ENCODE results near the gene EMCN.
"Not testable (repeated sequence)": the region's sequence is repeated elsewhere in the genome, so short reads cannot be mapped to it uniquely, and the experiment has no call there.

EMCN gene, protein sequence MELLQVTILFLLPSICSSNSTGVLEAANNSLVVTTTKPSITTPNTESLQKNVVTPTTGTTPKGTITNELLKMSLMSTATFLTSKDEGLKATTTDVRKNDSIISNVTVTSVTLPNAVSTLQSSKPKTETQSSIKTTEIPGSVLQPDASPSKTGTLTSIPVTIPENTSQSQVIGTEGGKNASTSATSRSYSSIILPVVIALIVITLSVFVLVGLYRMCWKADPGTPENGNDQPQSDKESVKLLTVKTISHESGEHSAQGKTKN

DNA sequence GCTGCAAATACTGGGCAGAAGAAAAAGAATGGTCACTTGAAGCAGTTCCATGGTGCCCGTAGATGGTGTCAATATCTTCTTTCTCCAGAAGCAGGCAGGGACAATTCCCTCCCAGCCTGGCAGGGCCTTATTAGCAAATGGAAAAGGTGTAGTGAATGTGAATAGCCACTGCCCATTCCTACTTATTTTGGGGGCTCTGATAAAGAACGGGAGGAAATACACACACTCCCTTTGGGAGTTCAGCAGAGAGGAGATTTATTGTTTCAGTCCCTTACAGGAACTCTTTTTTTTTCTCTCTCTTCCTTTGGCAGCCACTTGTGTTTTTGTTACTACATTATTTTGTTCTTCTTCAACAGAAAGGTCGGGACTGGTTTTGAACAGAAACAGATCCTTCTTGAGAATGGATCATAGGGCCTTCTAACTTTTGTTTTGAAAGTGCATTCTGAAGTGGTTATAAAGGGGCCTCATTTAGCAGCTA, at the start of gene EMCN:
Gene EMCN (minus strand): TSS at position 159 of the 478 bp plus-strand sequence. CDS start 108 bp downstream, at position 51.
- DNase-seq (ENCODE audit: low read depth in 2 of 2) = no peak

- DNase-seq (ENCODE audit: low read depth in 2 of 2) = no peak
These were observed 48.6 kb upstream of the EMCN start for GRCh38 chr4:100566396-100566795.

GRCh38 chr4:100557306-100557705, 39.5 kb upstream of the EMCN start:
- no peak for DNase-seq (ENCODE audit: low read depth in 2 of 2)

DNA sequence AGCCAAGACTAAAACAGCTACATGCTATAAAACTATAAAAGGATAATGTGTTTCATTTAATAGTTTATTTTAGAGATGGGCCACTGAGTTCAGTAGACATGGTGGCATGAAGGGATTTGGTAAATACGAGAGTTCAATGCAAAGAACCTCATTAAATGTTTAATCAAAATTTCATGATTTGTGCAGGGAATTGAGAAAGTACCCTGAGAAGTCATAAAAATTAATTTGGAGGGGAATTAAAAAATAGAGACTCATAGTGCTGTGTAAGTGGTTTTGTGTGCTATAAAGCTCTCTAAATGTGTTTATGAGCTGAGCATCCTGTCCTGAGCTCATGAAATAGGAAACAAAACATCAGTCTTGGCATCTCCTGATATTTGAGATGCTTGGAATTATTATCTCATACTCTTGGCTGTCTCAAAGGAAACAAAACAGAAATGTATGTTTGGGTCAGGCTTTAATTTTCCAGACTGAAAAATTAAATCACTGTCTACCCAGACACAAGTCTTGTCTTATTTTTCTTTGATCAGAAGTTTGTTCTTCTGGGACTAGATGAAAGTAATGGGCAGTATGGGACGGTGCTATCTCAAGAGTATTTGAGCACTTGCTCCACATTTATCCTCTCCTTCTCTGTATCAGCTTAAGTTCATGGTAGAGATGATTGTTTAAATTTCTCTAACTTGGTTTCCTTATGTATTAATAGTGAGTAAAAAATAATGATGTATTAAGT, 38.0 kb upstream of the EMCN start:
- no peak for DNase-seq (ENCODE audit: low read depth in 2 of 2)

DNA sequence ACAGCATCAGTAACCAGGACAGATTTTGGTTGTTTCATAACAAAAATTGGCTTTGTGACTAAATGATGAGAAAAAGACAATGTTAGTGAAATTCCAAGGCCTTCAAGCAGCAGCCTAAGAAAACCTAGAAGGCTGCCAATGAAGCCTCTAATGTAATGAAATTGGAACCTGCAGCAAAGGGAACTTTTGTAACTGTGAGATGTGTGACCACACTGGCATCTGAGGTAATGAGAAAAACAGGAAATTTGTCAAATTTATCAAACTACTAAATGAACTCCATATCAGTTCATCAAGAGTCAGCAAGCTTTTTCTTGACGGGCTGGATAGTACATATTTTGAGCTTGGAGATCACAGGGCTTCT, 30.4 kb upstream of the EMCN start:
- DNase-seq (ENCODE audit: low read depth in 2 of 2) = no peak

DNA sequence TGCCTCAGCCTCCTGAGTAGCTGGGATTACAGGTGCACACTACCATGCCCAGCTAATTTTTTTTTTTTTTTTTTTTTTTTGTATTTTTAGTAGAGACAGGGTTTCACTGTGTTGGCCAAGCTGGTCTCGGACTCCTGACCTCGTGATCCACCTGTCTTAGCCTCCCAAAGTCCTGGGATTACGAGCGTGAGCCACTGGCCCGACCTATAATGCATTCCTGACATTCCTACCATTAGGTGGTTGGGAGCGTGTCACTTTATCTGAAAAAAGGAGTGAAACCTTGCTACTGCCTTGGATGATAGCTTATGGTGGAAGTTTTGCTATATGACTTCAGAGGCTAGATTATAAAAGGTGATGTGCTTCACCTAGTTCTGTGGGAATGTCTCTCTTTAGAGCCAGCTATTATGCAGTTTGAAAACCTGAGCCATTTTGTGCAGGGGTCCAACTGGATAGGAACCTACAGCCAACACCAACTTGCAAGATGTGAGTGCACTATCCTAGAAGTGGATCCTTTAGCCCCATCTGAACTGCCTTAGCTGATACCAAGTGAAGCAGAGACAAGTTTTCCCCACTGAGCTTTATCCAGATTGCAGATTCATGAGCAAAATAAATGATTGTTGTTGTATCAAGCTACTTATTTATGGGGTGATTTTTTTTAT, 29.8 kb upstream of the EMCN start:
- DNase-seq (ENCODE audit: low read depth in 2 of 2) = no peak

DNA sequence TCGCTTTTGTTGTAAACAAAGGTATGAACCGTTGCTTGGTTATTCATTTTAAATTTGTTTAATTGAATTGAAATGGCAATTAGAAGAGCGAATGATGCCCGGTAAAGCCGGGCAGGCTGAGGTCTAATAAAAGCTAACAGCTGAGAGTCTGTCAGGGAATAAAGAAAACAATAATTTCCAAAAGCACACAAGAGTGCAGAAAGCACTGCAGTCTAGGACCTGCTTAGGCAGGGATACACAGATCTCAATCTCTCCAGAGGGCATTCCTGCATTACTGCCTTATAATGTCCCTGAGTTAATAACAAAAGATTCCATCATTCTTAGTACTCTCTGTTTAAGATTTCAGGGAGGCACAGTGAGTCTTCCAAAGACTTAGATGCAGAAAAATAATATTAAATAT, 27.6 kb upstream of the EMCN start:
- no peak for DNase-seq (ENCODE audit: low read depth in 2 of 2)

DNA sequence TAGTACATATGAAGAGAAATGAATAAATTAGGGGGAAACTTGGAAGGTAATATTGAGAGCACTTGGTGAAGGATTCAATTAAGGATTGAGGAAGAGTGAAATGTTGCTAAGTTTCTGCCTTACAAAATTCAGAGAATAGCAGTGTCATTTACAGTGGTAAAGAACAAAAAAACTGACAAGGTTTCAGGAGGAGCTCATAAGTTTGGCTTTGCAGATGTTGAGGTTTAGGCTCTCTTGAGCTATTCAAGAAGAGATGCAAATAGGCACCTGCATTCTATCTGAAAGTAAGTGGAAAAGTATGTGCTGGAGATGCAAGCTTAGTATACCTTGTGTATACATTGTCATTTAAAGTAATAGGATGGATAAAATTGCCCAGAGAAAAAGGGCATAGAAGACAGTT, 22.3 kb upstream of the EMCN start:
- DNase-seq (ENCODE audit: low read depth in 2 of 2) = no peak

DNA sequence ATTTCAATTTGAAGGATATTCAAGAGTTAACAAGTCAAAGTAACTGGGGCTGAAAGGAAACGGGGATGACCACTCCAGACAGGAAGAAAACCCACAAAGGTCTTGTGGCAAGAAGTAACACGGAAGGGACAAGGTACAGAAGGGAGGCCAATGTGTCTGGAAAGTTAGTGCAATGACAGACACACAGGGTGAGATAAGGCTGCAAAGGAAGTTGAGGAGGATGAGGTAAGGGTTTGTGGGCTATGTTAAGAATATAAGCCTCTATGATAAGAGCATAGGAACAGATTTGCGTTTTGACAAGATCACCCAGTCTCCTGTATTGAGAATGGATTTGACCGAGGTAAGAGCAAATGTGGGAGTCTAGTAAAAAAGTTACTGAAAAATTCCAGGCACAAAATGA, 21.9 kb upstream of the EMCN start:
- DNase-seq (ENCODE audit: low read depth in 2 of 2) = no peak

DNA sequence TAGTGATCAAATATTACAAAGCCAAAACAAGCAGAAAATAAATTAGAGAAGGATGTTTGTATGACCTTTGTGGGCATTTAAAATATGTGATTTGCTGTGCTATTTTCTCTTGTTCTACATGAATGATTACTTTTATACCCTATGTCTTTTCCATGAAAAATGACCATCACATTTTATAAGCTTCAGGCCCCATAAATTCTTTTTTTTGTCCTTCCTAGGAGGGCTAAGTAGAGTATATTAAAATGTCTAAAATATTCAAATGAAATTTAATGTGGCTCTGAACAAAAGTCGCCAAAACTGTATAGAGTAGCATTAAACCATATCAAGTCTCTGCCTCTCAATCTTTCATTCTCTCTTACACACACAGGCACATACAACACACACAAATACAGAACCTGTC, 15.9 kb upstream of the EMCN start:
- DNase-seq (ENCODE audit: low read depth in 2 of 2) = no peak

GRCh38 chr4:100530161-100530560, 12.3 kb upstream of the EMCN start:
- not testable (repeated sequence) for DNase-seq (ENCODE audit: low read depth in 2 of 2)

- no peak for DNase-seq (ENCODE audit: low read depth in 2 of 2)
These were observed 7.9 kb upstream of the EMCN start for GRCh38 chr4:100525686-100526085.

- DNase-seq (ENCODE audit: low read depth in 2 of 2) = no peak
These were observed 1.4 kb upstream of the EMCN start for GRCh38 chr4:100519205-100519604.

DNA sequence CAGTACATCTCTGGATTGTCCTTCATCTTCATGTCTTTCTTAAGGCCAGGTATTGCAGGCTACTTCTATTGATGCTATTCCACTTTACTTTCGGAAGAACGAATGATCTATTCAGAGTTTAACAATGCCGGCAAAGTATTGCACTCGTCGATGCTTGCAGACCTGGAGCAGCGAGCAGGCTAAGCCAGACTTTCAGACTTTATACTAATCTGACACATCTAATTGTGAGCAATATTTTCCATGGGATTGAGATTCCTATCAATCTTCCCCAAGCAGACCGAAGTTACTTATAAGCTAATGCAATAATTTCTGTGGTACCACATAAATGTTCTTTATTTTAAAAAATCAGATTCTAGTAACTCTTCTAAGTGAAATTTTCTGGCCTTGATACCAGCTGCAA, 1.6 kb downstream of the EMCN start:
- no peak for DNase-seq (ENCODE audit: low read depth in 2 of 2)

DNA sequence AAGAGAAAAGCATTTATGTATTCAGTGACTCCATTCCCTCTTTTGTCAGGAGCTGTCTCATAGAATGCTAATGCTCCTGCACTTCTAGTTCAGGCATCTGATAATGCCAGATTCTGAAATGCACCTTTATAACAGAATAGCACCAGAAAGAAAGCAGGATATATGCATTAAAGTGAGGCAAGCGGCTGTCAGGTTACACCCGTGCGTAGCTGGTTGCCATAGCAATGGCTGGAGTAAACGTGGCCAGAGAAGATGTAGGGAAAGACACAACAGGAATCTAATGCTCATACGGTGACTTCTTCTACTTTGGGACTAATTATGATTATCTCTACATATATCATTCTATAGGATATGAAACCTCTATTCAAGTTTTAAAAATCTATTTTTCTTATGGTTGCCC, 5.9 kb downstream of the EMCN start:
- DNase-seq (ENCODE audit: low read depth in 2 of 2) = no peak

GRCh38 chr4:100510551-100510950, 7.3 kb downstream of the EMCN start:
- DNase-seq (ENCODE audit: low read depth in 2 of 2) = no peak

DNA sequence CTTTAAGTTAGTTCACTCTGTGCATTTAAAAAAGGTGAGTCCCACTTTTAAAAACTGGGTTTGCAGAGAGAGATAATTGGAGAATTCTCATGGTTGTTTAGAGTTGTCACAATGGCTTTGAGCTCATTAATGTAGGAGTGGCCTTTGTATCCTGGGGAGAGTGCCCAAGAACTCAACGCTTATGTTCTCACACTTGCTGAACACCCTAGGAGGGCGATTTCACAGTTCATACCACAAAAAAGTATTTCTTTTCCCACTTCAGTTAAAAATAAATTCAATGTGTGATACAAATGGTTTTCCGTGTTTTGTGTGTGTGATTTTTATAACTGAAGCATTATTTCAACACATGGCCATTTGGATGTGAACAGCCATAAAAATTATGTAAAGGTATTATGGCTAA, 8.4 kb downstream of the EMCN start:
- no peak for DNase-seq (ENCODE audit: low read depth in 2 of 2)

DNA sequence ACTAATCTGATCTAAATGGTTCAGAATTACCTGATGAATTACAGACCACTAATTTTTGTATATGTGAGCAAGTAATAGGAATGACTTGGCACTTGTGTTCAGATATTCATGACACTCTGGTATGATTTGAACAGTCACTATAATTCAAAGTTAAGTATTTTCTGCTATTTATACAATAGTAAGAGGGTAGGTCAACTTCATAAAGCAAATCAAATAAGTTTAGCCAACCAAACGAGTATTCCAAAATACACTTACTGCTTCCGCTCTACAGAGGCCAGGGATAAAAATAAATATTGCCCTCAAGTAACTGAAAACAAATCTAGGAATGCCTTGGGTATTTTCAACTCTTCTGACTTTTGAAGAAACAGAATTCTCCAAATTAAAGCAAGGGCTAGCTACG, 9.1 kb downstream of the EMCN start:
- no peak for DNase-seq (ENCODE audit: low read depth in 2 of 2)

GRCh38 chr4:100504086-100504874, 13.5 kb downstream of the EMCN start:
- DNase-seq (ENCODE audit: low read depth in 2 of 2) = no peak

GRCh38 chr4:100497791-100498190, 20.0 kb downstream of the EMCN start:
- DNase-seq (ENCODE audit: low read depth in 2 of 2) = no peak

DNA sequence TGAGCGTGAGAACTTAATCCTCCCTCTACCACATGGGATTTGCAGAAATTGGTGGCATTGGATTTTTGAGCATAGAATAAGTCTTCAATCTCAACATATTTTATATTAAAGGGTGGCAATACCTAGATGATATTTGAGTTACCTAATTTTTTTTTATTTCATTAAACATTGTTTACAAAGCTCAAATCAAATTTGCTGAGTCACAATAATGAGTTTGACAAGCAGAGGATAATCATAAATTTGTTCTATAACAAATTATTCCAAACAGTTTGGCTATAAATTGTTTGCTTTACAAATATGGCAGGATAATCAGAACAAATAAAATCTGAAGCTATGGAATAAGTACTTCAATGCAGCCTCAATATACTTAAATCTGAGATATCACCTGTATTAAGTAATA, 22.7 kb downstream of the EMCN start:
- no peak for DNase-seq (ENCODE audit: low read depth in 2 of 2)

DNA sequence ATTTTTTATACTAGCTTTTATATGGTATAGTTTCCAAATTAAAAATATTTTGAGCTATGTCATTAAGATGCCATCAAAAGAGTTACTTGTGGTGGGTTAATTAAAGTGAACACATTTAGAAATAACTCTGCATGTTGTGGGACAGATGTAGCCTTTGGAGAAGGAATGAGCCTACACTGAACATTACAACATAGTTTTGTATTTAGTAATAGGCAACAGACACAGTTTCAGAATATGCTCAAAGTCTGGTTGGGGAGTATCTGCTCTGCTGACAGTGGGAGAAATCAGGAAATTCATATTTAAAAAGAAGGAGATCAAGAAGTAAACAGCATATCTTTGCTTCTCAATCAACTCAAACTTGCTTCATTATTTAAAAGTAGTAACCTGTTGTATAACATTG, 23.7 kb downstream of the EMCN start:
- no peak for DNase-seq (ENCODE audit: low read depth in 2 of 2)
